Keratinocyte (primary cell): ENCODE results near the gene ANKS6. TPM values are rescaled to one million over a fixed set of nuclear protein-coding genes. Genes with fewer than 3 reads are reported as not detected.

ENCODE experiments used
- DNase-seq: peaks from one replicate; pipeline ENCODE4 v3.0.0-alpha.2; 2011; ENCODE audit warnings: low read depth, missing footprints, low spot score
- FAIRE-seq: peaks from 2 replicates; lab custom pipeline; 2011; peaks lifted over from hg19 to GRCh38; lab: Jason Lieb, UNC
- H2AFZ ChIP-seq: 2 replicates; pipeline ENCODE4 v1.6.0; 2012; ENCODE audit warnings: low read length, control low read depth, inconsistent platforms; ENCODE audit not compliant: control insufficient read depth
- H3K27ac ChIP-seq: 2 replicates; pipeline ENCODE4 v1.5.1; 2011; ENCODE audit warnings: low read length; ENCODE audit not compliant: control insufficient read depth, insufficient read depth
- H3K27me3 ChIP-seq: 3 replicates; pipeline ENCODE4 v1.6.0; 2011; ENCODE audit warnings: low read length; ENCODE audit not compliant: control insufficient read depth, insufficient read depth; ENCODE audit errors: extremely low read depth
- H3K36me3 ChIP-seq, 2 experiments: 2 replicates in 1 of 2; 3 replicates in 1 of 2; pipeline ENCODE4 v1.5.1; 2011; ENCODE audit warnings: low read length in 2 of 2, mild to moderate bottlenecking in 1 of 2; ENCODE audit not compliant: control insufficient read depth in 2 of 2, insufficient read depth in 2 of 2; ENCODE audit errors: extremely low read depth in 1 of 2
- H3K4me1 ChIP-seq: 3 replicates; pipeline ENCODE4 v1.5.1; 2011; ENCODE audit warnings: low read length; ENCODE audit not compliant: control insufficient read depth, insufficient read depth; ENCODE audit errors: extremely low read depth
- H3K4me2 ChIP-seq: 3 replicates; pipeline ENCODE4 v1.6.0; 2011; ENCODE audit warnings: low read depth, low read length; ENCODE audit not compliant: control insufficient read depth, insufficient read depth; ENCODE audit errors: extremely low read depth
- H3K4me3 ChIP-seq, 3 experiments: fragments of 200-600 bp in 1 of 3; sonication (generic) in 1 of 3; 2 replicates in 2 of 3; 3 replicates in 1 of 3; pipeline ENCODE4 v1.5.1; 2011 to 2016; ENCODE audit warnings: low read length in 3 of 3, mild to moderate bottlenecking in 3 of 3, control low read depth in 2 of 3, inconsistent platforms in 1 of 3, low read depth in 1 of 3, mixed read lengths in 1 of 3, mixed run types in 1 of 3, moderate library complexity in 1 of 3; ENCODE audit not compliant: control insufficient read depth in 2 of 3, insufficient read depth in 2 of 3; ENCODE audit errors: extremely low read depth in 1 of 3
- H3K79me2 ChIP-seq: 2 replicates; pipeline ENCODE4 v1.6.0; 2012; ENCODE audit warnings: low read length; ENCODE audit not compliant: control insufficient read depth, insufficient read depth
- H3K9ac ChIP-seq: 3 replicates; pipeline ENCODE4 v1.6.0; 2011; ENCODE audit warnings: low read length; ENCODE audit not compliant: control insufficient read depth, insufficient read depth; ENCODE audit errors: extremely low read depth
- H3K9me1 ChIP-seq: 3 replicates; pipeline ENCODE4 v1.6.0; 2011; ENCODE audit warnings: low read length; ENCODE audit not compliant: control insufficient read depth, insufficient read depth; ENCODE audit errors: extremely low read depth
- H3K9me3 ChIP-seq: 2 replicates; pipeline ENCODE4 v1.5.1; 2012; ENCODE audit warnings: low read depth, low read length; ENCODE audit not compliant: control insufficient read depth
- H4K20me1 ChIP-seq: 3 replicates; pipeline ENCODE4 v1.6.0; 2011; ENCODE audit warnings: low read length; ENCODE audit not compliant: control insufficient read depth, insufficient read depth; ENCODE audit errors: extremely low read depth
- CTCF ChIP-seq, 3 experiments: IDR thresholded peaks in 1 of 3; conservative IDR thresholded peaks in 1 of 3; optimal IDR thresholded peaks in 1 of 3; 2 replicates in 2 of 3; 3 replicates in 1 of 3; pipeline versions ENCODE3 to v1.5.1; 2011; ENCODE audit warnings: low read length in 3 of 3, mild to moderate bottlenecking in 3 of 3, moderate library complexity in 2 of 3, control low read depth in 1 of 3, inconsistent platforms in 1 of 3; ENCODE audit not compliant: insufficient read depth in 2 of 3; ENCODE audit errors: extremely low read depth in 1 of 3
- EZH2 ChIP-seq: IDR thresholded peaks from one replicate; pipeline ENCODE4 v1.6.1; 2012; ENCODE audit warnings: inconsistent platforms, mild to moderate bottlenecking, low read length, moderate library complexity
- dilution Hi-C: fragments of 300-500 bp; cut with MboI; formaldehyde crosslinking; loops from one replicate; pipeline ENCODE4 v1.7.0; 2020; ENCODE audit warnings: low sequenced_read_pairs; ENCODE audit not compliant: extremely low pct_ligation_motif_present
- polyA plus RNA-seq, 5 experiments: library from polyadenylated mRNA; depleted of rRNA in 3 of 5; stranded (reverse) in 3 of 5; stranded (forward) in 1 of 5; unstranded in 1 of 5; fragments of >200 nt; gene quantifications; 1 replicate in 1 of 5; 2 replicates in 3 of 5; 3 replicates in 1 of 5; pipeline versions ENCODE4 v1.2.1 to v1.2.3, GENCODE V29; 2011 to 2012; ENCODE audit warnings: missing spikeins in 2 of 5, low read depth in 1 of 5, low replicate concordance in 1 of 5

Gene ANKS6
- polyA plus RNA-seq, 1 donor (not counting 4 experiments of a cell fraction or from before 2014, with no cell fraction given): 13.5 TPM

- H3K4me2 ChIP-seq: peak overlapping the region; percentile 25
- no peaks in the 10 kb centered on the region for H3K4me1 ChIP-seq
- H3K9me3 ChIP-seq: no peaks in the 10 kb centered on the region
- H3K27me3 ChIP-seq: peaks cover 48% of the 10 kb centered on the region
- dilution Hi-C loops: no loop called here
- TF ChIP-seq CTCF (optimal IDR thresholded peaks at IDR 0.05 in 1 of 3, IDR thresholded peaks at IDR 0.05 in 1 of 3, conservative IDR thresholded peaks at IDR 0.05 in 1 of 3; ENCODE audit: extremely low read depth in 1 of 3, insufficient read depth in 2 of 3, low read length in 3 of 3) (peak; percentile 40 to 80 (median 70)), EZH2 (peak; percentile 84)
- H3K9me1 ChIP-seq: no peaks in the 10 kb centered on the region
- no peak overlapping the region for H3K4me3 ChIP-seq
- no peak for FAIRE-seq
- H2AFZ ChIP-seq: no peak overlapping the region
- H3K9ac ChIP-seq: no peak overlapping the region
- H3K79me2 ChIP-seq: no peaks in the 10 kb centered on the region
- no peak for DNase-seq
- H3K36me3 ChIP-seq: no peaks in the 10 kb centered on the region
- no peaks in the 10 kb centered on the region for H4K20me1 ChIP-seq
- H3K27ac ChIP-seq: no peak overlapping the region
Measured at GRCh38 chr9:98707166-98708102, 88.9 kb downstream of the ANKS6 start.

- no peak overlapping the region for H3K4me3 ChIP-seq
- no peaks in the 10 kb centered on the region for H3K36me3 ChIP-seq
- H3K9me1 ChIP-seq: no peaks in the 10 kb centered on the region
- no peaks in the 10 kb centered on the region for H4K20me1 ChIP-seq
- no peak overlapping the region for H2AFZ ChIP-seq
- TF ChIP-seq CTCF (optimal IDR thresholded peaks at IDR 0.05 in 1 of 3, IDR thresholded peaks at IDR 0.05 in 1 of 3, conservative IDR thresholded peaks at IDR 0.05 in 1 of 3; ENCODE audit: extremely low read depth in 1 of 3, insufficient read depth in 2 of 3, low read length in 3 of 3) (no peak), EZH2 (no peak)
- no peaks in the 10 kb centered on the region for H3K4me1 ChIP-seq
- no peaks in the 10 kb centered on the region for H3K79me2 ChIP-seq
- H3K27ac ChIP-seq: no peak overlapping the region
- FAIRE-seq (no peak), DNase-seq (no peak)
- H3K4me2 ChIP-seq: no peak overlapping the region
- no peak overlapping the region for H3K9ac ChIP-seq
- dilution Hi-C loops: no loop called here
- no peaks in the 10 kb centered on the region for H3K9me3 ChIP-seq
- H3K27me3 ChIP-seq: peaks cover 51% of the 10 kb centered on the region
Measured at GRCh38 chr9:98706651-98707165, 89.6 kb downstream of the ANKS6 start.
